Osteoblast (primary cell): ENCODE measurements around the gene GALM. TPM values are rescaled to one million over a fixed set of nuclear protein-coding genes. Genes with fewer than 3 reads are reported as not detected.
A peak's percentile ranks its signal among the peaks of the same experiment; 100 is the strongest.

ENCODE experiments used
- DNase-seq: peaks from one replicate; pipeline ENCODE4 v3.0.0; 2011; ENCODE audit warnings: low spot score, mixed read lengths; ENCODE audit not compliant: insufficient read length; ENCODE audit errors: missing footprints
- H2AFZ ChIP-seq: 2 replicates; pipeline ENCODE4 v1.6.0; 2011; ENCODE audit warnings: mild to moderate bottlenecking, low read length
- H3K27ac ChIP-seq: 2 replicates; pipeline ENCODE4 v1.5.1; 2011; ENCODE audit warnings: mild to moderate bottlenecking, low read depth, low read length, moderate library complexity
- H3K27me3 ChIP-seq: 2 replicates; pipeline ENCODE4 v1.6.0; 2012; ENCODE audit warnings: mild to moderate bottlenecking, control low read depth, inconsistent platforms, low read length, moderate library complexity; ENCODE audit not compliant: insufficient read depth
- H3K36me3 ChIP-seq: 2 replicates; pipeline ENCODE4 v1.5.1; 2011; ENCODE audit warnings: mild to moderate bottlenecking, low read length, control low read depth, moderate library complexity; ENCODE audit not compliant: insufficient read depth
- H3K4me1 ChIP-seq: 2 replicates; pipeline ENCODE4 v1.5.1; 2011; ENCODE audit warnings: mild to moderate bottlenecking, low read length, control low read depth, moderate library complexity; ENCODE audit not compliant: insufficient read depth
- H3K4me2 ChIP-seq: 2 replicates; pipeline ENCODE4 v1.6.0; 2011; ENCODE audit warnings: mild to moderate bottlenecking, low read length; ENCODE audit not compliant: insufficient read depth
- H3K4me3 ChIP-seq: fragments of 200-600 bp; sonication (generic); 3 replicates; pipeline ENCODE4 v1.5.1; 2012; ENCODE audit warnings: mild to moderate bottlenecking, low read length, inconsistent platforms; ENCODE audit not compliant: insufficient read depth
- H3K79me2 ChIP-seq: 2 replicates; pipeline ENCODE4 v1.6.0; 2012; ENCODE audit warnings: mild to moderate bottlenecking, low read length, control low read depth, inconsistent platforms; ENCODE audit not compliant: insufficient read depth
- H3K9me3 ChIP-seq: 2 replicates; pipeline ENCODE4 v1.5.1; 2011; ENCODE audit warnings: low read depth, low read length, control low read depth
- H4K20me1 ChIP-seq: 2 replicates; pipeline ENCODE4 v1.6.0; 2012; ENCODE audit warnings: mild to moderate bottlenecking, low read length, control low read depth; ENCODE audit not compliant: insufficient read depth
- CTCF ChIP-seq: IDR thresholded peaks from 2 replicates; pipeline ENCODE4 v1.5.1; 2011; ENCODE audit warnings: mild to moderate bottlenecking, low read depth, low read length, moderate library complexity; ENCODE audit errors: extremely low read depth
- total RNA-seq: library from RNA; depleted of rRNA; stranded (reverse); fragments of >200 nt; gene quantifications from 2 replicates; pipeline ENCODE4 v1.2.3, GENCODE V29; 2012

Gene GALM
- total RNA-seq, 1 donor, result 50.7 TPM

- Histone ChIP-seq H3K27ac (no peak overlapping the region), H3K4me1 (peaks cover 18% of the 10 kb centered on the region), H3K27me3 (no peaks in the 10 kb centered on the region), H3K4me2 (no peak overlapping the region), H3K79me2 (no peaks in the 10 kb centered on the region), H3K36me3 (no peaks in the 10 kb centered on the region), H3K9me3 (no peaks in the 10 kb centered on the region), H4K20me1 (no peaks in the 10 kb centered on the region), H3K4me3 (no peak overlapping the region), H2AFZ (peak overlapping the region; percentile 41)
- no peak for TF ChIP-seq CTCF
- DNase-seq, result peak; percentile 77
Measured at GRCh38 chr2:38661306-38661705, 4.6 kb upstream of the GALM start.

GRCh38 chr2:38666556-38666910, 619 bp downstream of the GALM start:
- Histone ChIP-seq H3K27me3 (no peaks in the 10 kb centered on the region), H2AFZ (peak overlapping the region; percentile 97), H4K20me1 (no peaks in the 10 kb centered on the region), H3K36me3 (no peaks in the 10 kb centered on the region), H3K79me2 (peaks cover 6% of the 10 kb centered on the region), H3K4me2 (peak overlapping the region; percentile 93), H3K4me3 (peak overlapping the region; percentile 83), H3K9me3 (no peaks in the 10 kb centered on the region), H3K27ac (peak overlapping the region; percentile 56), H3K4me1 (peaks cover 29% of the 10 kb centered on the region)
- peak; percentile 54 for DNase-seq
- TF ChIP-seq CTCF, result no peak

- Histone ChIP-seq H3K27me3 (no peaks in the 10 kb centered on the region), H3K27ac (no peak overlapping the region), H3K4me2 (no peak overlapping the region), H3K79me2 (peaks cover 6% of the 10 kb centered on the region), H3K4me3 (no peak overlapping the region), H3K4me1 (peaks cover 28% of the 10 kb centered on the region), H2AFZ (no peak overlapping the region), H3K9me3 (no peaks in the 10 kb centered on the region), H3K36me3 (no peaks in the 10 kb centered on the region), H4K20me1 (no peaks in the 10 kb centered on the region)
- no peak for DNase-seq
- no peak for TF ChIP-seq CTCF
Measured at GRCh38 chr2:38668092-38668491, 2.2 kb downstream of the GALM start.

- no peak for DNase-seq
- Histone ChIP-seq H3K36me3 (no peaks in the 10 kb centered on the region), H4K20me1 (no peaks in the 10 kb centered on the region), H3K4me2 (no peak overlapping the region), H3K27me3 (no peaks in the 10 kb centered on the region), H3K79me2 (peaks cover 6% of the 10 kb centered on the region), H3K4me3 (no peak overlapping the region), H3K4me1 (peaks cover 25% of the 10 kb centered on the region), H3K27ac (no peak overlapping the region), H2AFZ (no peak overlapping the region), H3K9me3 (no peaks in the 10 kb centered on the region)
- no peak for TF ChIP-seq CTCF
Measured at GRCh38 chr2:38668779-38669479, 3.0 kb downstream of the GALM start.
